Activated naive CD4-positive, alpha-beta T cell treated with Interleukin-2 at 50 U/mL for 16 hours (primary cell): ENCODE data around the gene RNF133.
"Not testable (repeated sequence)": the region's sequence is repeated elsewhere in the genome, so short reads cannot be mapped to it uniquely, and the experiment has no call there.

Experiments used
- DNase-seq: peaks from one replicate; pipeline ENCODE4 v3.0.0-alpha.2; 2020

Gene RNF133

GRCh38 chr7:122689346-122690109, 9.4 kb downstream of the RNF133 start:
- no peak for DNase-seq

GRCh38 chr7:122688400-122688998, 10.4 kb downstream of the RNF133 start:
- DNase-seq = no peak

- no peak for DNase-seq
Observed at GRCh38 chr7:122686360-122686878, 12.5 kb downstream of the RNF133 start.

GRCh38 chr7:122684504-122684903, 14.4 kb downstream of the RNF133 start:
- DNase-seq = no peak

GRCh38 chr7:122682815-122683550, 15.9 kb downstream of the RNF133 start:
- DNase-seq = no peak

GRCh38 chr7:122681186-122681585, 17.7 kb downstream of the RNF133 start:
- DNase-seq = not testable (repeated sequence)

- DNase-seq = no peak
Observed at GRCh38 chr7:122679813-122680212, 19.1 kb downstream of the RNF133 start.

GRCh38 chr7:122679269-122679709, 19.6 kb downstream of the RNF133 start:
- not testable (repeated sequence) for DNase-seq

GRCh38 chr7:122677149-122677548, 21.8 kb downstream of the RNF133 start:
- no peak for DNase-seq

GRCh38 chr7:122676466-122676865, 22.5 kb downstream of the RNF133 start:
- no peak for DNase-seq

- no peak for DNase-seq
Observed at GRCh38 chr7:122675621-122676020, 23.3 kb downstream of the RNF133 start.

GRCh38 chr7:122675011-122675410, 23.9 kb downstream of the RNF133 start:
- no peak for DNase-seq

- no peak for DNase-seq
Observed at GRCh38 chr7:122674502-122674901, 24.4 kb downstream of the RNF133 start.

GRCh38 chr7:122673951-122674350, 25.0 kb downstream of the RNF133 start:
- DNase-seq = no peak

GRCh38 chr7:122672536-122672935, 26.4 kb downstream of the RNF133 start:
- no peak for DNase-seq

GRCh38 chr7:122663733-122664132, 35.2 kb downstream of the RNF133 start:
- no peak for DNase-seq

GRCh38 chr7:122658856-122659255, 40.1 kb downstream of the RNF133 start:
- DNase-seq = no peak

- no peak for DNase-seq
Observed at GRCh38 chr7:122653685-122654084, 45.2 kb downstream of the RNF133 start.

- no peak for DNase-seq
Observed at GRCh38 chr7:122652876-122653275, 46.0 kb downstream of the RNF133 start.

GRCh38 chr7:122651451-122651850, 47.5 kb downstream of the RNF133 start:
- no peak for DNase-seq
